ENCODE results near the gene CDCA8.

CDCA8 gene

GRCh38 chr1:37722181-37723071 lies 30.1 kb downstream of the CDCA8 start:
- TF ChIP-seq CTCF (IDR thresholded peaks at IDR 0.05; ENCODE audit: low read depth, low read length, missing control alignments) = no peak
- H3K4me3 ChIP-seq (ENCODE audit: low read depth, low read length) = no peak overlapping the region
- no peak for DNase-seq (ENCODE audit: low read depth)
- in situ Hi-C loops (cut with HindIII; ENCODE audit: low sequenced_read_pairs) = no loop called here

DNA sequence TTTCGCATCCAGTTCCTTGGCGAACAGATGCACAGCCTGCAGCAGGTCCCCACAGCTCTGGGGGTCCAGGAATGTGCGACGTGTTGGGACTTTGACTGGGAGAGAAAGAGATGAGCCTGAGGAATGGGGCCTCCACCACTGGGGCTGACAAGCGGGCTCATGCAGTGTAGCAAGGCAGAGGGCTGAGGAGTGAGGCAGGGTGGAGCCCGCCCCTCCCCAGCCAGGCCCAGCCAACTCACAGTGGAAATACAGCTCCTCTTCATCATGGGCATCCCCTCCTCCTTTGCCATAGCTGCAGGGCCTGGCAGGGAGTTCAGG lies 30.7 kb downstream of the CDCA8 start:
- in situ Hi-C loops (cut with HindIII; ENCODE audit: low sequenced_read_pairs) = no loop called here
- no peak for TF ChIP-seq CTCF (IDR thresholded peaks at IDR 0.05; ENCODE audit: low read depth, low read length, missing control alignments)
- DNase-seq (ENCODE audit: low read depth) = no peak
- no peak overlapping the region for H3K4me3 ChIP-seq (ENCODE audit: low read depth, low read length)

DNA sequence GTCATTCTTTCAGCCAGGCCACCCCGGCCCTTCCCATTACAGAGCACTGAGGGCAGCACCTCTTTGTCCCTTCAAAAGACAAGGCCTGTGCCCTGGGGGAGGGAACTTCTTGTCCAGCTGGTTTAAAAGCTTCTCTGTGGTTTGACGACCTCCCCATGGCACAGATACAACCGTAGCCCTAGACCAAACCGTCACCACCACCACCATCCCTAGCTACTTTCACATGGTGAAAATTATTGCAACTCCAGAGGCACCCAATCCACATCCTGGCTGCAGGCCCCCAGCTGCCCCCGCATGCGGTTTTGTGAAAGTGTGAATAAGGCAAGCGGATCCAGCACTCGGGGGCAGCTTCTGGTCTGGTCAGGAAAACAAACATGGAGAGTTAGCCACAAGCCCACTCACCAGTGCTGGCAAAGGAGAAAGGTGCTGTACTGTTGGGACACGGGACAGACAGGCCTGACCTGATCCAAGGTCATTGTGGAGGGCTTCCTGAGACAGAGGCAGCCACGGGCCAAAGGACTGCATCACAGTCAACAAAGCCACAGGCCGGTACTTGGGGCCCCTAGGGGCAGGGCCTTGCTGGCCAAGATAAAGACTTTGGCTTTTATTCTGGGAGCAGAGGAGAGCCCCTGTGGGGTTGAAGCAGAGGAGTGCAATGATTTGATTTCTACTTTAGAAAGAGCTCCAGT lies 31.2 kb downstream of the CDCA8 start:
- no peak for TF ChIP-seq CTCF (IDR thresholded peaks at IDR 0.05; ENCODE audit: low read depth, low read length, missing control alignments)
- H3K4me3 ChIP-seq (ENCODE audit: low read depth, low read length) = no peak overlapping the region
- in situ Hi-C loops (cut with HindIII; ENCODE audit: low sequenced_read_pairs) = no loop called here
- no peak for DNase-seq (ENCODE audit: low read depth)

GRCh38 chr1:37724575-37724974 lies 32.3 kb downstream of the CDCA8 start:
- no peak for DNase-seq (ENCODE audit: low read depth)
- TF ChIP-seq CTCF (IDR thresholded peaks at IDR 0.05; ENCODE audit: low read depth, low read length, missing control alignments) = no peak
- no peak overlapping the region for H3K4me3 ChIP-seq (ENCODE audit: low read depth, low read length)
- in situ Hi-C loops (cut with HindIII; ENCODE audit: low sequenced_read_pairs) = no loop called here

DNA sequence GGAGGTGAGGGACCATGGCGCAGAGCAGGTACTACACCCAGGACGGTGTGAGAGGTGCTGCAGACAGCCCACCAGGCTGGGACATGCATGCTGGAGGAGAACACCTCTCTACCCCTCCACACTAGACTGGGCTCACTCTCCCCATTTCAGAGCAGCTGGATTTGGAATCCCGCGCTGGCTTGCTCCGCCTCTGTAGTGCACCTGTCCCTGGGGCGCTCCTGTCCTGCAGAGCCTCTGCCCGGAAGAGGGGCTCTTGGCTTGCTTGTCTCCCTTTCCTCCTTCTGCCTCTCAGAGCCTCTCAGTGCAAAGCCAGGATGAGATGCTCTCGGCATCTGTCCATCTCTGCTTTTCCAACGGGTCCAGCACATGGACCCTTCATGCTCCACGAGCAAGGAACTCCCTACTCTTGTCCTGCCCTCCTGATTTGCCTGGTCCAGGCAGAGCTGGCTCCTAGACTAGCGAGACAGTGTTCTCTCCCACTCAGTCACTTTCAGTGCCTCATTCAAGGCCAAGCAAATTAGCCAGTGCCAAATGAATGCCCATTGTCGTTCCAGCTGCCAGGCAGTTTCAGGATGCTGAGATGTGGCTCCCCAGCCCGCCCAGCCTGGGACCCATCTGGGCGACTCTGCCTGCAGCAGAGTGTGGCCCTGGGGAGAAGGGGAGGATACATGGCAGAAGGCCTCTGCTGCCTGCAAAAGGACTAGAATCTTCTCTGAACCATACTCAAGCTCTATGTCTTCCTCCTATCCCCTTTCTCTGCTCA lies 33.7 kb downstream of the CDCA8 start:
- no peak overlapping the region for H3K4me3 ChIP-seq (ENCODE audit: low read depth, low read length)
- no peak for TF ChIP-seq CTCF (IDR thresholded peaks at IDR 0.05; ENCODE audit: low read depth, low read length, missing control alignments)

GRCh38 chr1:37726751-37727585 lies 34.7 kb downstream of the CDCA8 start:
- no peak for TF ChIP-seq CTCF (IDR thresholded peaks at IDR 0.05; ENCODE audit: low read depth, low read length, missing control alignments)
- in situ Hi-C loops (cut with HindIII; ENCODE audit: low sequenced_read_pairs) = no loop called here
- no peak for DNase-seq (ENCODE audit: low read depth)
- no peak overlapping the region for H3K4me3 ChIP-seq (ENCODE audit: low read depth, low read length)

More for the DNA sequence above, 33.7 kb downstream of the CDCA8 start:
- no peak for DNase-seq (ENCODE audit: low read depth)
- in situ Hi-C loops (cut with HindIII; ENCODE audit: low sequenced_read_pairs) = no loop called here

All from astrocyte of the cerebellum (primary cell).